ENCODE data around the gene VBP1.
"Not testable (repeated sequence)": the region's sequence is repeated elsewhere in the genome, so short reads cannot be mapped to it uniquely, and the experiment has no call there.

The VBP1 gene, protein sequence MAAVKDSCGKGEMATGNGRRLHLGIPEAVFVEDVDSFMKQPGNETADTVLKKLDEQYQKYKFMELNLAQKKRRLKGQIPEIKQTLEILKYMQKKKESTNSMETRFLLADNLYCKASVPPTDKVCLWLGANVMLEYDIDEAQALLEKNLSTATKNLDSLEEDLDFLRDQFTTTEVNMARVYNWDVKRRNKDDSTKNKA

DNA sequence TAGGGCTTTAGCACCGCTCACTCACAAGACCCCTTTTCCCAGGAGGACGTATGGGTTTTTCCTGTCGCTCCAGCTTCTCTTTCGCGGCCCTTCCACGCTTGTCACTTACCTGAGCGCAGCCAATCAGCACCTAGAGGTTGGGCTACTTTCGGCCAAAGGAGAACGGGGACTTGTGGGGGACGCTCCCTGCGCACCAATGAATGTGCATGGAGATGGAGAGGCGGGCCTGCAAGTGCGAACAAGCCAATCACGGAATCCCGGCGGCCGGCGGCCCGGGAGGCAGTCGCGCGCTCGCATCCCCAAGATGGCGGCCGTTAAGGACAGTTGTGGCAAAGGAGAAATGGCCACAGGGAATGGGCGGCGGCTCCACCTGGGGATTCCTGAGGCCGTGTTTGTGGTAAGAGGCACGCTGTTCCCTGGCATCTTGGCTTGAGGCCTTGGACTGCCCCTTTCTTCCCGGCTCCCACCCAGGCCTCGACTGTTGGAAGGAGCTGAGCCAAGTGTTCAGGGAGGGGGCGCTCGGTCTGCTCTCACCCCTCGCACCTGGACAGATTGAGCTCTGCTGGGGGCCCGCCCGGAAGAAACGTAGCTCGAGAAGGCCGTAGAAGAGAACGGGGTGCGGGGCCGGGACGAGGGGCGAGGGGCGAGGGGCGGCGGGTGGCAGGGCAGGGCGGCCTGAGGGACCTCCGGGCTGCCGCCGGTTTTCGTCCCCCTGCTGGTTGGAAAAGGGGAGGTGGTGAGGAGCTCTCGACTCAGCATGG, at the start of gene VBP1:
TSS of gene VBP1 (plus strand) at position 282 of the 761 bp plus-strand sequence. CDS start at position 305, 23 bp downstream.
- peak; percentile 94 for DNase-seq

DNA sequence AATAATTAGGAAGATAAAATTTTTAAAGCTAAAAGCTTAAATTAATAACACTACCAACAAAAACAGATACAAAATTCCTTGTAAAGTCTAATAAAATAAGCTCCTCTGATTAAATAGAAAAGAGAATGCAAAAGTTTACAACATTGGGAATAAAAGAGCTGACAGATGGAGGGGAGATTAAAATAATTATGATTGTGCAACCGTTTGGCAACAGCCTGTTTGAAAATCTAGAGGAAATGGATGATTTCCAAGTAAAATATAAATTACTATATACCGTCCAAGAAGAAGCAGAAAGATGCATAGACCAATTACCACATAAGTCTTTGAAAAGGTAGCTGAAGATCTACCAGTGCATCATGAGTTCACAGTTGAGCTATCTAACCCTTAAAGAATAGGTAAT, 46.4 kb upstream of the VBP1 start:
- no peak for DNase-seq

DNA sequence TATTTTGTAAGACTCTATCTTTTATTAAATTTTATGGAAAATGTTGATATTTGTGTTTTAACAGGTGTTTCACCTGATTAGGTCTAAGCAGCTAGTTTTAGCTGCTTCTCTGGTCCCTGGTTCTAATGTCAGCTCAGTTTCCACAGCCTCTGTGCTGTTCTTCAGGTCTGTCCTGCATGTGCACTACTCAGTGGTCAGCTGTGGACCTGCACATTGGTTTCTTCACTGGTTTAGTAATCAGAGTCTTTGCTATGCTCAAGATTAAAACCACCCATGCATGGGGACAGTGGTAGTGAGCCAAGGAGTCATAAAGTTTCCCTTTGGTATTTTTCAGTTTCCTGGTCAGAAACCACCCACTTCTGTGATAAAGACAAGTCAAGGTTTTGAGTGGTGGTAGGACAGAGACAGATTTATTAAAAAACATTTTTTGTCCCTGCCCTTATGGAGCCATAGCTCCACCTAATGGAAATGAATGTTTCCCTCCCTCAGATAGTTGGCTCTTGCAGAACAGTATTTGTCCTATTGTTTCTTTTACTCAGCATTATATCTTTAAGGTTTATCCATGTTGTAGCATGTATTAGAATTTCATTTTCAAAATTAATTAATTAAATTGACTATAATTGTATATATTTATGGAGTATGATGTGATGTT, 36.8 kb upstream of the VBP1 start:
- DNase-seq, result no peak

DNA sequence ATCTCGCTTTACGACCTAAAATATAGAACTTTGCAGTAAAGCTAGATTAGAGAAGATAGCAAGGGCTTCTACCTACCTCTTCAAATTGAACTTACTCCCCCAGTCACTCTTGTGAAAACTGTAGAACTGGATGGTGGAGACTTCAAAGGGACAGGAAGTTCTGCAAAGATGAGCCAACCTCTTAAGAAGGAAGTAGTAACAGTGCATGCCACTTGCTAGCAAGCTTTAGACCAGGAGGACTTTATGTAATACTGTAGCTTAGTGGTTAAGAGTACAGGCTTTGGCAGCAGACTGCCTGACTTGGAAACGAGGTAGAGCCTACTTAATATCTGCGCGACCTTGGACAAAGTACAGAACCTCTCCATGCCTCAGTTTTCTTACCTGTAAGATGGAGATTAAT, 27.5 kb upstream of the VBP1 start:
- DNase-seq, result no peak

DNA sequence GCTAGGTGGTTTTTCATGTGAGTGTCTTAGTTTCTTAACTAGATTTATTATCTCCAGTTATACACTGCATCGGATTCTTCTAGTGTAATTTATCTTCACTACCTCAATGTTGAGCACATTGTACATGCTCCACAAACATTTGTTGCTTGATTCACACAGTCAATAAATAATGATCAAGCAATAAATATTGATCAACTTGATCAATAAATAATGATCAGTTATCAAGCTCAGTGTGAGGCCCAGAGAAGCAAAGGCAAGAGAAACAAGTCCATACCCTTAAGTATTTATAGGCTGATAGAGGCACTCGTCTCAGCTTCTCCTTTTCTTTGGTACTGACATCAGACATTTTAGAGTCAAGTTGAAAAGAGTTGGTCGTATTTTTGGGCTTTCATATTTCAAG, 5.1 kb upstream of the VBP1 start:
- no peak for DNase-seq

DNA sequence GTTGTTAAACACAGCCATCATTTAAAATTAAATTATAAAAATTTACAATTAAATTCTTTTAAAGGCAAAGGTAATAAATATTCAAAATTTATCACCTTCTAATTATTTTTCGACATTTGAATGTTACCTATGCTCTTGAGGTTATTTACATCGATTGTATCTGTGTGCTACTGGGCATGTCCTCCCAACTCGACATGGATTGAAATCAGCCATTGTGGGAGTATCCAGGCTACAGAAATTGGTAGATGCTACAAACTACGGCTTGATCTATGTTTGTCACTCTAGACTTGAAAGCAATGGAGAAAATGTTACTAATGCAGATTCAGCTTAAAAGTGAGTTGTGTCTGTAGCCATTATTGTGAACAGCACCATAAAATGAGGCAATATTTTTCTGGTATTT, 2.5 kb upstream of the VBP1 start:
- no peak for DNase-seq

DNA sequence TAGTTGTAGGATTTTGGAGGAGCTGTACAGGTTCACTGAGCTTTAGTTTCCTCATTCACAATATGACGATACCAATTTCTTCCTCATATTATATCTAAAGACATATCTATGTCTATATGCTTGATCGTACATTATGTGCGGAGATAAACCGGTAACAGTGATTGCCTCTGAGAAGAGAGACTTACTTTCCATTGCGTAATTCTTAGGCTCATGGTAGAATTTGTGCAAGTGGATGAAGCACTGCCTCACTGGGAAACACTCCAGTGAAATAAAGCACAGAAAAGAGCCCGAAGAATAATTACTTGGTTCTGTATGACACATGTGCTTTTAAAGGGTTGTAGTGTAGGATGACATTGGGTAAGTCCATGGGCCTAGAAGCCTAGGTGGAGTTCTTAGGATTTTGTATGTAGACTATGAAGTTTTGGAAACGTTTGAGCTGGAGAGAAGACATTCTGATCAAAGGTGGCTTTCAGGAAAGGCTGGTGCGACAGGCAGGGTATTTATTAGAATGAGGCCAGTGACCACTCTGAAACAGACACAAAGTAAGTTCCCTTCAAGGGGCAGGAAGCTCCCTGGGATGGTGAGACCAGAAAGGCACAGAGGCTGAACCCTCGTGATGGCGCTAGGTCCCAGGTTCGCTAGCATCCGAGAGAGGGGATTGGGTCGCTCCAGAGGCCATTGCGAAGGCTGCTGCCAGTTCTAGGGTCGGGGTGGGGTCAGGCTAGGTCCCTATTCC, 649 bp upstream of the VBP1 start:
- DNase-seq, result peak; percentile 0

DNA sequence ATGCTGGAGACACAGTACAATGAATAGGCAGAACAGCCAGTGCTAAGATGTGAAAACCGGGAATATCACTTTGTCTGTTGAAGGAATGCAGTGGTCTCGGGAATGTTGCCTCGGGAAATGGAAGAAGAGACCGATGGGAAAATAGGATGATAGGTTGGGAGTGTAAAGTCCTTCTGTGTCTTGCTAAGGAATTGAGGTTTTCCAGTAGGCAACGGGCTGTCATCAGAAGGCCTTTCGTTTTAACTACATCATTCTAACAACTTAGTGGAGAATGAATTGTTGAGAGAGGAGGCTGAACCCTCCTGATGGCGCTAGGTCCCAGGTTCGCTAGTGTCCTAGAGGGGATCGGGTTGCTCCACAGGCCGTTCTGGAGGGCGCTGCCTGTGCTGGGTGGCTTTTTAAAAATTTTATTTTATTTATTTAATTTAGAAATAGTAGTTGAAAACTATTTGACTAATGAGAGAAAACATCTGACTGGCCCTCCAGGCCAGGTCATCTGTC, 730 bp downstream of the VBP1 start:
- DNase-seq, result no peak

DNA sequence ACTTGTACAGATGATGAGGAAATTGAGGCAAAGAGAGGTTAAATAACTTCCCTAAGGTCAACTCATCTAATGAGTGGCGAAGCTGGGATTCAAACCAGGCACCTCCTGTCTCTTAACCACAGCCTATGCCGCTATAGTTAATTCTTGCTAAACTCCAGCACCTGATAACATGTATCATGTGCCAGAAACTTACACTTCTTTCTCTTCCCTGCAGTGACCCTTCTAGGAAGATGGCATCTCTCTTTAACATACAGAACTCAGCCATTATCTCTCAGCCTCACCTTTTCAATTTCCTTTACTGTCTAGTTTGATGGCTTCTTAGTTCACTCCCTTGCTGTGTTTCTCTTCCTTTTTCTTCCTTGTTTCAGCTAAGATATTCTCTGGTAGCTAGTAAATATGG, 2.5 kb downstream of the VBP1 start:
- DNase-seq, result no peak

DNA sequence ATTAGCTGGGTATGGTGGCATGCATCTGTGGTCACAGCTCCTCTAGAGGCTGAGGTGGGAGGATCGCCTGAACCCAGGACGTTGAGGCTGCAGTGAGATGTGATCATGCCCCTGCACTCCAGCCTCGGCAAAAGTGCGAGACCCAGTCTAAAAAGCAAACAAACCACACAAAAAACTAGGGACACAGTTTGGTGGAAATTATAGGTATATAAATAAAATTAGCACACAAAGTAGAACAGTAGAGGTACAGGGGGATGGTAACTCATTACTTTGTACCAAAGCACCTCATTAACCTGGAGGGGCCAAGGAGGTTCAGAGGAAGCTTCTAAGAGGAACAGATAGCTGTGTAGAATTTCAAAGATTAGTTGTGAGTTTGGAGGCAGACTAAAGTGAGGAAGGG, 5.1 kb downstream of the VBP1 start:
- no peak for DNase-seq

DNA sequence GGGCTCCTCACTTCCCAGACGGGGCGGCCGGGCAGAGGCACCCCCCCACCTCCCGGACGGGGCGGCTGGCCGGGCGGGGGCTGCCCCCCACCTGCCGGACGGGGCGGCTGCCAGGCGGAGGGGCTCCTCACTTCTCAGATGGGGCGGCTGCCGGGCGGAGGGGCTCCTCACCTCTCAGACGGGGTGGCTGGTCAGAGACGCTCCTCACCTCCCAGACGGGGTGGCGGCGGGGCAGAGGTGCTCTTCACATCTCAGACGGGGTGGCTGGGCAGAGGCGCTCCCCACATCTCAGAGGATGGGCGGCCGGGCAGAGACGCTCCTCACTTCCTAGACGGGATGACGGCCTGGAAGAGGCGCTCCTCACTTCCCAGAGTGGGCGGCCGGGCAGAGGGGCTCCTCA, 7.5 kb downstream of the VBP1 start:
- not testable (repeated sequence) for DNase-seq

DNA sequence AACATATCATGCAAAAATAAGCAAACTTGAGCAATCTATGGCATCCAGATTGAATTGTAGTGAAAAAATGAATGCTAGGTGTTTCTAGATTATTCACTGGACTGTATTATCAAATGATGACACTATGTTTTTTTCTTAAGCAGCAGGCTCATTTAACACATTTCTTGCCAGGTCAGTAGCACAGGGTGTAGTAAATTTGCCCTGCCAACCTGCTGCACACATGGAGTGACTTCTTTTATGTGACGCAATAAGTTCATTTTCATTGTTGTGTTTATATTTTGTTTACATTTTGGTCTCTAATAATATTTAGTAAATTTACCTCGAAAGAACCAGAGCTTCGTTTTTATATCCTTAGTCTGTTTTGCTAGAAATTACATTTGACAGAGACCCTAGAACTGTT, 9.5 kb downstream of the VBP1 start:
- DNase-seq, result no peak

DNA sequence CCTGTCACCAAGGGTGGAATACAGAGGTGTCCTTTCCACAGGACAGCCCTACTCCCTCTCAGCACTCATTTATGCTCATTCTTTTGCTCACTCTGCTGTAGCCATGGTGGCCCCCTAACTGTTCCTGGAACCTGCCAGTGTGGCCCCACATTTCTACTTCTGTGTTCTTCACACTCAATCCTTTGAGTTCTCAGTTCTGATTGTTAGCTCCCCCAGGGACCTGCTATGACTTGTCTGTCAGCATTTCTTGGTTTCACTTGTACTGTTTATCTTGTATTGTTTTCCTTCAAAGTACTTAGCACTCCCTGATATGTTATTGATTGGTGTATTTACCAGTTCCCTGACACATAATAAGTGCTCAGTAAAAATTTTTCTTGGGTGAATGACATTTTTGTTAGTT, 14.9 kb downstream of the VBP1 start:
- no peak for DNase-seq

DNA sequence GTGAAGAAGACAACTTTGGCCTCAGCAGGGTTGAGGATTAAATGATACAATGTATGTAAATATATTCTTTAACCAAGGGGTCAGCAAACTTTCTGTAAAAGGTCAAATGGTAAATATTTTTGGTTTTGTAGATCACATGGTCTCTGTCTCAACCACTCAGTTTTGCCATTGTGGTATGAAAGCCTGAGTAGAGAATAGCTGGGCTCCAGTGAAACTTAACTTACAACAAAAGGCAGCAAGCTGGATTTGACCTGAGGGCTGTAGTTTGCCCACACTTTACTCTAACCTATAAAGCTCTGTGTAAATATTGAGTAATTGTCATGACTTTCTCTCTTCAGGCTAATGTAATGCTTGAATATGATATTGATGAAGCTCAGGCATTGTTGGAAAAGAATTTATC, 19.6 kb downstream of the VBP1 start:
- no peak for DNase-seq

DNA sequence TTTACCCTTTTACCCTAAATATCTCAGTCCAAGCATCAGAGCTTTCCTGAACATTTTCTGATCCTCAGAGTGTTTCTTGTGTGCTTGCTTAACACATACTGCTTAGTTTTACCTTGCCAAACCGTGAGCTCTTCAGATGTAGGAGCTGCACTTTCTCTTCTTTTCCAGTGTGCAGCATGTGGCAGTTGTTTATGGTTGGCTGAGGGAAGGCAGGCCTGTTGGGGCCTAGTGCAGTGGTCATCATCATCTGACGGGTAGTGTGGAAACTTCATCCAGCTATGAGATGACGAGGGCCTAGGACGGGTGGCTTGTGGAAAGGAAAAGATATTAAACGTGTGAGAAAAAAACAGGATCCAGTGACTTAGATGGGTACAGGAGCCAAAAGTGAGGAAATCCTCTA, 21.5 kb downstream of the VBP1 start:
- DNase-seq, result no peak

DNA sequence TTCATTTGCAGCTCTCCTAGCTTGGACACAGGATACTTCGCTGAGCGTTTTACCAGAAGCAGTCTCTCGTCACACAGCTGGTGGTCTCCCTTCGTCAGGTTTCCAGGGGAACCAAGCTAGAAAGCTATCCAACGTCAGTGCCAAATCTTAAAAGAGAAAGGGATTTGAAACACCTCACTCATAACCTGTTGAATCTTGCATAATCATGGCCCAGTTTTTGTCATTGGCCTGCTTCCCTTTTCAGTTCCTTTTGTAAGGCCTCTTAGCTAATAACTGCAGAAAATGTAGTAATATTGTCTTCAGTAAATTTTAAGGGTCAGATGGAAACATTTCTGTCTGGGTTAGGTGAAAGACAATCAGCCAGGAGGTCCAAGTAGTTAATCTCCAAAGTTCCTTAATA, 26.0 kb downstream of the VBP1 start:
- DNase-seq, result no peak

DNA sequence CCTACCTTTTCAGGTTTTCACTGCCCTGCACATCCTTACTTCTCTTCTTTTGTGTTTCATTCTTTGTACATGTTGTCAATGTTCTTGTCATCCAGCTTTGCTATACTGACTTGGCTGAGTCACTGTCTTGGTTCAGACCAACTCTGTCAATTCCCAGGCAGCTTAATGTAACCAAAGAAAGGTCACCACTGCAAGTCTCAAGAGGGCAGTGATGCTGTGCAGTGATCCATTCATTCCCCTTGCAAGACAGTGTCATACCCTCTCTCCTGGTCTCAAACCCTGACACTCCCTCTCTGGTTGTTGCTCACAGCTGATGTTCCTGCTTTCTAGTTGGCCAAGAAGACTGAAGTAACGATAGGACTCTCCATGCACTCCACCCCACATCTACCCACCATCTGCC, 30.5 kb downstream of the VBP1 start:
- no peak for DNase-seq

DNA sequence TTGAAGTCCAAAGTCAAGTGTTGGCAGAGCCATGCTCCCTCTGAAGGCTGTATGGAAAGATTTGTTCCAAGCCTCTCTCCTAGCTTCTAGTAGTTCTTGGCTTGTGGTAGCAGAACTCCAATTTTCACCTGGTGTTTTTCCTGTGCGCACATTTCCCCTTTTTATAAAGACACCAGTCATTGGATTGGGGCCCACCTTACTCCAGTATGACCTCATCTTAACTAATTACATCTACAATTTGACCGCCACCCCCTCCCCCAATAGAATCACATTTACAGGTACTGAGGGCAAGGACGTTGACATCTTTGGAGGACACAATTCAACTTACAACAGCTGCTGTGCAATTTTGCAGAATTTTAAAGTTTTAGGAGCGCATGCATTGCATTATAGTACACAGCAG, 31.2 kb downstream of the VBP1 start:
- DNase-seq, result no peak

DNA sequence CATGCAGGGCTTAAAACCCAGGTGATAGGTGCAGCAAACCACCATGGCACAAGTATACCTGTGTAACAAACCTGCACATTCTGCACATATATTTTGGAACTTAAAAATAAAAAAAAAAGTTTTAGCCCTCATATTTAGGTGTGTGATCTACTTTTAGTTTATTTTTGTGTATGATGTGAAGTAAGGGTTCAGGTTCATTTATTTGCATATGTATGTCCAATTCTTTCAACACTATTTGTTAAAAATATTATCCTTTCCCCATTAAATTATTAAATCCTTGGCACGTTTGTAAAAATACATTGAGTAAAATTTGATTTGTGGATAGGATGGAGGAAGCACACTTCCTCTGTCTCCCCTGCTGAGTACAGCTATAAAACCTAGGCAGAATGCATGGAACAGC, 35.1 kb downstream of the VBP1 start:
- no peak for DNase-seq

DNA sequence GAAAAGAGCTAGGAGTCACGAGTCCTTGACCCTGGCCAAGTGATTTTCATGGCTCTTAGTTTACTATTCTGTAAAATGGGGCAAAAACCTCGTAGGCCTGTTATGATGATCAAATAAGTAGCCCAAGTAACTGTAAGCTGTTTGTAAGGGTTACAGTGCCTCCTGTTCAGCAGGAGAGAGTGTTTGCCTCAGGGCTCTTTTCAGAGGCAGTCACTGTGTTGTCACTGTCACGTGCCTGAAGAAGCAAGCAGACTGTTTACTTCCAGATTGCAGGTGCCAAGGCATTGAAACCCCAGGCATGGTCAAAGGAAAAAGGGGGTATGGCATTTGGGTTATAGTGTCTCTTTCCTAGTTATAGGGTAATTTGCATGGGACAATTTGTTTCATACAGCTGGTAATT, 43.5 kb downstream of the VBP1 start:
- DNase-seq, result no peak

DNA sequence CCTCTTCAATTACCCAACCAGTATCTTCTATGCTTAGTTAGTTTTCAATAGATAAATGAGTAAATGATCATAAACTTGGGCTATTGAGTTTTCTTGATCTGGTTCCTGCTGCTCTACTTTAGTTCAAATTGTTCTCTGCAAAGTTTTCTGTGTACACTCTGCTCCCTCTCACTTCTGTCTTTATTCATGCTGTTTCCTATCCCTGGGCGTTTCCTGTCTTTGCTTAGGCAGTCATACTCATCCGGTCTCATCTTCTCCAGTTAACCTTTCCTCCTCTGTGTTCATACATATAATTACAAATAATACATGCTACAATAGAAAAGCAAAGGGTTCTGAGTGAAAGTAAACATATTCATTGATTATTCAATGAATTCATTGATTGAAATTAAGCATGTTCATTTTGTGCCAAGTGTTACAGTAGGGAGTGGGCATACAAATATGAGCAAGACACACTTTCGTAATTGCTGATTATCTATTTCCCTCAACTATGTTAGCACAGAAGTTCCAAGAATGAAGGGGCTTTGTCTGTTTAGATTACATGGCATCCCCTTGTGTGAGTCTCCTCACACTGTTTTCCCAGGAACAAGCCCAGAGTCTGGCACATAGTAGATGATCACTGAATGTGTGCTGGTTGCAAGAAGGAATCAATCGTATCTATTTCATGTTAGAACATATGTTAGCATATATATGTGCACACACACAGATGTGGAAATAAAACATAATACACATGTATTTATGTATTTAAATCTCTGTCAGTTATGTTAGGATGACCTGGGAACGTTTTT, 46.9 kb downstream of the VBP1 start:
- DNase-seq, result no peak

DNA sequence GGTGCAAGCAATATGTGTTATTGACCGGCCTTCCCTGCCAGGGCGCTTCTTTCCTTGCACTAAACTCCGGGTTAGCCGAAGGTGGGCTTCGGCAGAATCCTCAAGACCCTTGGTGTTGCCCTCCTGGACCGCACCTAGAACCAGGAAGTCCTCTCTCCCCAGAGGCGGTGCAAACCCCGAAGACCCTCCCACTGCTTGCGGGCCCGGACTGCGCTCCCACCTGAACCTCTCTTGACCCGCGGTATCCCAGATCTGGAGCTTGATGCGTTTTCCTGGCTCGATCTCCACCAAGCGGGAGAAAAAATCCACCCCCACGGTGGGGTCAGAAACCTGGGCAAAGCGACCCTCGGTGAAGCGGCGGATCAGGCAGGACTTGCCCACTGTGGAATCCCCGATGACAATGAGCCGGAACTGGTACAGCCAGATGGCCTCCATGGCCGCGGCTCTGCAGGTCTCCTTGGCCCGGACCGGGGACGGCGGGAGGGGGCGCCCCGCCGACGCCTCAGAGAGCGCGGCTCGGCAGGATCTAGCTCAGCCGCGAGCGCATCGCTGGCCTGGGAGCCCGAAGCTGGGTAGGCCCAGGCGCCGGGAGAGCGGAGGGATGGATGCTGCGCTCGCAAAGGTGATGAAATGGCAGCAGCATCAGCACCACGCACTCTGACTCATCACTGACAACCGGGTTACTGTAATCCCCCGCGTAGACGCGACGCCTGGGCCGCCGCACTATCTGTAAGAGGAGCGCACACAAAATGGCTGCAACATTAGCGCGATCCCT, 47.8 kb downstream of the VBP1 start, which contains the start of gene RAB39B:
TSS of gene RAB39B (minus strand) at position 638 of the 775 bp plus-strand sequence. CDS start at position 435, 203 bp downstream.
- peak; percentile 68 for DNase-seq
